Measurements from ENCODE around the gene ADAM12.

DNA sequence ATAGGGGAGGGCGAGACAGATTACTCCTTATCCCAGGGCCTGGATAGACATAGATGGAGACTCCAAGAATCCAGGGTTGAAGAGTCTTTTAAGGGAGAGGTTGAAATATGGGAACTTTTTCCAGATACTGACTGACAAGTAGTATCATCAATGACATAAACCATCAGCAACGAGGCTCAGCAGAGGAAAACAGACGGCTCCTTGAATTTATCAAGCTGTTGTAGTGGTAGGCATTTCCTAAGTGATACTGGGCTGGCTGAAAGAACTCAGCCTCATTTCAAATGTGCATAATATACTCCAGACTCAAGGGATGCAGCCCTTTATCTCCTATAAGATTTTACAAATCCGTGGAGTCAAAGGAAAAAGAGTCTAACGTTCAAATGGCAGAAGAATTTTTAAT lies 341.4 kb downstream of the ADAM12 start:
- TF ChIP-seq, protein P1, sequence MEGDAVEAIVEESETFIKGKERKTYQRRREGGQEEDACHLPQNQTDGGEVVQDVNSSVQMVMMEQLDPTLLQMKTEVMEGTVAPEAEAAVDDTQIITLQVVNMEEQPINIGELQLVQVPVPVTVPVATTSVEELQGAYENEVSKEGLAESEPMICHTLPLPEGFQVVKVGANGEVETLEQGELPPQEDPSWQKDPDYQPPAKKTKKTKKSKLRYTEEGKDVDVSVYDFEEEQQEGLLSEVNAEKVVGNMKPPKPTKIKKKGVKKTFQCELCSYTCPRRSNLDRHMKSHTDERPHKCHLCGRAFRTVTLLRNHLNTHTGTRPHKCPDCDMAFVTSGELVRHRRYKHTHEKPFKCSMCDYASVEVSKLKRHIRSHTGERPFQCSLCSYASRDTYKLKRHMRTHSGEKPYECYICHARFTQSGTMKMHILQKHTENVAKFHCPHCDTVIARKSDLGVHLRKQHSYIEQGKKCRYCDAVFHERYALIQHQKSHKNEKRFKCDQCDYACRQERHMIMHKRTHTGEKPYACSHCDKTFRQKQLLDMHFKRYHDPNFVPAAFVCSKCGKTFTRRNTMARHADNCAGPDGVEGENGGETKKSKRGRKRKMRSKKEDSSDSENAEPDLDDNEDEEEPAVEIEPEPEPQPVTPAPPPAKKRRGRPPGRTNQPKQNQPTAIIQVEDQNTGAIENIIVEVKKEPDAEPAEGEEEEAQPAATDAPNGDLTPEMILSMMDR (IDR thresholded peaks at IDR 0.05; ENCODE audit: extremely low read depth in 1 of 2, insufficient read depth in 1 of 2, low read depth in 1 of 2, low read length in 2 of 2): no peak
- TF ChIP-seq POLR2A (IDR thresholded peaks at IDR 0.05; ENCODE audit: low read depth, low read length) (no peak), POLR2AphosphoS5 (IDR thresholded peaks at IDR 0.05; ENCODE audit: insufficient read depth, low read depth, low read length) (no peak)
